ENCODE data around the gene TBC1D10A.

Gene TBC1D10A

GRCh38 chr22:30243661-30244060, 83.1 kb downstream of the TBC1D10A start:
- DNase-seq (no peak), ATAC-seq (no peak)
- peaks cover 61% of the 10 kb centered on the region for H3K4me1 Mint-ChIP-seq
- peaks cover 49% of the 10 kb centered on the region for H3K36me3 Mint-ChIP-seq (ENCODE audit: low read depth)
- no peaks in the 10 kb centered on the region for H3K27me3 Mint-ChIP-seq
- H3K9me3 Mint-ChIP-seq: no peaks in the 10 kb centered on the region
- H3K27ac Mint-ChIP-seq: peak overlapping the region; percentile 91
- H3K4me3 Mint-ChIP-seq: peak overlapping the region; percentile 91

All from activated naive CD8-positive, alpha-beta T cell treated with anti-CD3 and anti-CD28 coated beads, Interleukin-2, amount 50 U/mL, for 24 hours (primary cell).